Measurements from ENCODE around the gene NR3C1. TPM values are rescaled to one million over a fixed set of nuclear protein-coding genes. Genes with fewer than 3 reads are reported as not detected.

NR3C1 gene
- total RNA-seq, 3 donors from 2014 or later (not counting 1 experiment from before 2014, with no cell fraction given) = 147 to 168 (median 165) TPM

DNA sequence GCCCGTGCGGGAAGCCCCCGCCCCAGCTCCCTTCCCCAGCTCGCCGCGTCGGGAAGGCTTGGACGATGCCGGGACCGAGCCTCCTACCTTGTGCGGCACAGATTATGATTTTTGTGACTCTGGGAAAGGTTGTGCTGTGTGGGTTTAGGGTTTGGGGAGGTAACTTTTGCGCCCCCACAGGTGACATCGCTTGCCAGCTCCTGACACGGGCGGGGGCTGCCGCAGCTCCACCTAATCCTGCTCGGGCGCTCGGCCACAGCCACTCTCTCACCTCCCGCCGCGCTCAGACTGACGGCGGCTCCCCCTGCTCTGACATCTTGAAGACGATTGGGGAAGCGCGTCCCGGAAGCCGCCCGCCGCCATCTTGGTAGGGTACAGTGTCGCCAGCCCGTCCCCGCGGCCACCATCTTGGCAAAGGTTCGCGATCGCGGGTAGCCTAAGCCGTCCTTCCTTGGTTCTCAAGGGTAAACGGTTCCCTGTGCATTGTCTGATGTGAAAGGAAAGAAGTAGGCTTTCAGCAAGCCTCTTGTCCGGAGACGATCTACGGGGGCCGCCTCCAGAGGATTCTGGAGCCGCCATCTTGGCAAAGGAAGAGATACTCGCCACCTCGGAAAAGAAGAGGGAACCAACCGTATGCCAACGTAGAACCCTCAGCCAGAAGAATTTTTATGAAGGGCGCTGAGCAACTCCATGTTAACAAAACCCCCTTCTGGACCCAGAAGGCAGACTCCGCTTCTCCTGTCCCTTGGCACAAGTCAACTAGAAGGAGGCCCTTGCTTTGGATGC lies 1.8 kb upstream of the NR3C1 start:
- Histone ChIP-seq H3K4me3 (ENCODE audit: low read length) (peak overlapping the region; percentile 69), H3K36me3 (ENCODE audit: control insufficient read depth, insufficient read depth, low read length) (peaks cover 5% of the 10 kb centered on the region), H3K27ac (ENCODE audit: low read length) (peak overlapping the region; percentile 95), H3K9me3 (ENCODE audit: control insufficient read depth, insufficient read depth, low read length) (no peaks in the 10 kb centered on the region), H3K27me3 (ENCODE audit: control insufficient read depth, insufficient read depth, low read length) (no peaks in the 10 kb centered on the region), H3K4me1 (ENCODE audit: control insufficient read depth, insufficient read depth, low read length) (peaks cover 17% of the 10 kb centered on the region)
- Mint-ChIP-seq H3K27me3 (ENCODE audit: low read depth in 2 of 2) (peaks cover 3 to 10% of the 10 kb centered on the region in 2 donors), H3K4me3 (peak overlapping the region; percentile 97), H3K9me3 (no peaks in the 10 kb centered on the region), H3K4me1 (peaks cover 35 to 42% of the 10 kb centered on the region in 2 donors), H3K27ac (peak overlapping the region; percentile 97 to 99), H3K36me3 (no peaks in the 10 kb centered on the region)
- 2% methylated on average over 52 of the region's 52 CpGs for WGBS (ENCODE audit: insufficient coverage)
- DNase-seq (peak; percentile 92 to 94), ATAC-seq (peak; percentile 39 to 62 (median 52))
- TF ChIP-seq, protein P1, sequence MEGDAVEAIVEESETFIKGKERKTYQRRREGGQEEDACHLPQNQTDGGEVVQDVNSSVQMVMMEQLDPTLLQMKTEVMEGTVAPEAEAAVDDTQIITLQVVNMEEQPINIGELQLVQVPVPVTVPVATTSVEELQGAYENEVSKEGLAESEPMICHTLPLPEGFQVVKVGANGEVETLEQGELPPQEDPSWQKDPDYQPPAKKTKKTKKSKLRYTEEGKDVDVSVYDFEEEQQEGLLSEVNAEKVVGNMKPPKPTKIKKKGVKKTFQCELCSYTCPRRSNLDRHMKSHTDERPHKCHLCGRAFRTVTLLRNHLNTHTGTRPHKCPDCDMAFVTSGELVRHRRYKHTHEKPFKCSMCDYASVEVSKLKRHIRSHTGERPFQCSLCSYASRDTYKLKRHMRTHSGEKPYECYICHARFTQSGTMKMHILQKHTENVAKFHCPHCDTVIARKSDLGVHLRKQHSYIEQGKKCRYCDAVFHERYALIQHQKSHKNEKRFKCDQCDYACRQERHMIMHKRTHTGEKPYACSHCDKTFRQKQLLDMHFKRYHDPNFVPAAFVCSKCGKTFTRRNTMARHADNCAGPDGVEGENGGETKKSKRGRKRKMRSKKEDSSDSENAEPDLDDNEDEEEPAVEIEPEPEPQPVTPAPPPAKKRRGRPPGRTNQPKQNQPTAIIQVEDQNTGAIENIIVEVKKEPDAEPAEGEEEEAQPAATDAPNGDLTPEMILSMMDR (IDR thresholded peaks at IDR 0.05) = no peak
- intact Hi-C loops (cut with micrococcal nuclease) = loop anchor here (2.0 to 10.0 kb wide), 3 partner anchors 402 to 780 kb away; no protein-coding TSS in a partner anchor

DNA sequence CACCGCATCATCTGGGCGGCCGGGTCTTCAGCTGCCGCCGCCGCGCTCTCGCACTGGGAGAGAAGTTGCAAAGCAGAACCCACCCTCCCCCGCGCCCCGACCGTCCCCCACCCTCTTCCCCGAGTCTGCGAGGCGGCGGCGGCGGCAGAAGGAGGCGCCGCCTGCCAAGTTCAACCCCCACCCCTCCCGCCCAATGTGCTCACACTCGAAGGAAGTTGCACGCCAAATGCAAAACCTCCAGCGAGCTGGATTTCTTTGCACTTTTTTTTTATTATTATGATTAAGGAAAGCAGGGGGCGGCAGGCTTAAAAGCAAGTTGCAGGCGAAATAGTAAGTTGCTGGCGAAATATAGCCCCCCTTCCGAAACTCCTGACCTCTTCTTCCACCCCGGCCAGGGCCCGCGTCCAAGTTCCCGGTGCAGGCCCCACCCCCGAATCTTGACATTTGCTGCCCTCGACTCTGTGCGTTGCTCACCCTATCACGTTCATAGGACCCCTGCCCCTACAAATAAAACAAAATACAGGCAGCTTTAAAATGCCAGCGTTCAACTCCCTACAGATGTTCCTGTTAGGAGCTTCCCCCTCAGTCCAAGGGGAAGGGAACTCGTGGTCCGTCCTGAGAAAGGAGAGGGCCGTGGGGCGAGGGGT lies 1.1 kb upstream of the NR3C1 start:
- ATAC-seq = peak; percentile 34 to 54 (median 36)
- peak overlapping the region; percentile 95 for H3K27ac ChIP-seq (ENCODE audit: low read length)
- intact Hi-C loops (cut with micrococcal nuclease) = loop anchor here (2.0 to 10.0 kb wide), 6 partner anchors 82 to 780 kb away; no protein-coding TSS in a partner anchor
- H3K4me3 ChIP-seq (ENCODE audit: low read length) = peak overlapping the region; percentile 69
- Mint-ChIP-seq H3K36me3 (no peaks in the 10 kb centered on the region), H3K4me1 (peaks cover 42 to 50% of the 10 kb centered on the region in 2 donors), H3K27ac (peak overlapping the region; percentile 97 to 99), H3K27me3 (ENCODE audit: low read depth in 2 of 2) (peaks cover 0 to 3% of the 10 kb centered on the region in 2 donors), H3K9me3 (no peaks in the 10 kb centered on the region), H3K4me3 (peak overlapping the region; percentile 97)
- no peaks in the 10 kb centered on the region for H3K9me3 ChIP-seq (ENCODE audit: control insufficient read depth, insufficient read depth, low read length)
- TF ChIP-seq, protein P1 (IDR thresholded peaks at IDR 0.05) = no peak
- H3K4me1 ChIP-seq (ENCODE audit: control insufficient read depth, insufficient read depth, low read length) = peaks cover 24% of the 10 kb centered on the region
- no peaks in the 10 kb centered on the region for H3K27me3 ChIP-seq (ENCODE audit: control insufficient read depth, insufficient read depth, low read length)
- WGBS (ENCODE audit: insufficient coverage) = 0% methylated on average over 27 of the region's 41 CpGs
- DNase-seq = peak; percentile 64 to 89
- H3K36me3 ChIP-seq (ENCODE audit: control insufficient read depth, insufficient read depth, low read length) = peaks cover 13% of the 10 kb centered on the region

DNA sequence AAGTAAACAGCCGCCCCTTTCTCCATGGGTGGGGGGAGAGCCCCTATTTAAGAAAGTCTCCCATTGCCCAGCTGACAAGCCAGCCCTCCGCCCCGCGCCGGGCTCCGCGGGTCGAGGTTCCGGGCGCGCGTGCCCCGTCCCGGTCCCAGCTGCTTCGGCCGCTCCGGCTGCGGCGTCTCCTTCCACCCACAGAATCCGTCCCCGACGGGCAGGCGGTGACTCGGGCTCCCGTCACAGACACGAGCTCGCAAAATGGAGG lies 223 bp downstream of the NR3C1 start:
- Histone ChIP-seq H3K4me1 (ENCODE audit: control insufficient read depth, insufficient read depth, low read length) (peaks cover 24% of the 10 kb centered on the region), H3K27me3 (ENCODE audit: control insufficient read depth, insufficient read depth, low read length) (no peaks in the 10 kb centered on the region), H3K4me3 (ENCODE audit: low read length) (peak overlapping the region; percentile 77), H3K9me3 (ENCODE audit: control insufficient read depth, insufficient read depth, low read length) (no peaks in the 10 kb centered on the region), H3K36me3 (ENCODE audit: control insufficient read depth, insufficient read depth, low read length) (peaks cover 19% of the 10 kb centered on the region), H3K27ac (ENCODE audit: low read length) (peak overlapping the region; percentile 88)
- Mint-ChIP-seq H3K27me3 (ENCODE audit: low read depth in 2 of 2) (no peaks in the 10 kb centered on the region), H3K4me3 (peak overlapping the region; percentile 97), H3K4me1 (peaks cover 55 to 62% of the 10 kb centered on the region in 2 donors), H3K27ac (peak overlapping the region; percentile 97 to 99), H3K9me3 (no peaks in the 10 kb centered on the region), H3K36me3 (no peaks in the 10 kb centered on the region)
- no peak for DNase-seq
- TF ChIP-seq, protein P1 (IDR thresholded peaks at IDR 0.05) = no peak
- 0% methylated on average over 27 of the region's 27 CpGs for WGBS (ENCODE audit: insufficient coverage)
- ATAC-seq = peak; percentile 3 to 15 (median 8)
- intact Hi-C loops (cut with micrococcal nuclease) = loop anchor here (2.0 to 10.0 kb wide), 6 partner anchors 81 to 782 kb away; no protein-coding TSS in a partner anchor

Measured in natural killer cell (primary cell).